ENCODE data around the gene HSPB6.

HSPB6 gene, protein sequence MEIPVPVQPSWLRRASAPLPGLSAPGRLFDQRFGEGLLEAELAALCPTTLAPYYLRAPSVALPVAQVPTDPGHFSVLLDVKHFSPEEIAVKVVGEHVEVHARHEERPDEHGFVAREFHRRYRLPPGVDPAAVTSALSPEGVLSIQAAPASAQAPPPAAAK

DNA sequence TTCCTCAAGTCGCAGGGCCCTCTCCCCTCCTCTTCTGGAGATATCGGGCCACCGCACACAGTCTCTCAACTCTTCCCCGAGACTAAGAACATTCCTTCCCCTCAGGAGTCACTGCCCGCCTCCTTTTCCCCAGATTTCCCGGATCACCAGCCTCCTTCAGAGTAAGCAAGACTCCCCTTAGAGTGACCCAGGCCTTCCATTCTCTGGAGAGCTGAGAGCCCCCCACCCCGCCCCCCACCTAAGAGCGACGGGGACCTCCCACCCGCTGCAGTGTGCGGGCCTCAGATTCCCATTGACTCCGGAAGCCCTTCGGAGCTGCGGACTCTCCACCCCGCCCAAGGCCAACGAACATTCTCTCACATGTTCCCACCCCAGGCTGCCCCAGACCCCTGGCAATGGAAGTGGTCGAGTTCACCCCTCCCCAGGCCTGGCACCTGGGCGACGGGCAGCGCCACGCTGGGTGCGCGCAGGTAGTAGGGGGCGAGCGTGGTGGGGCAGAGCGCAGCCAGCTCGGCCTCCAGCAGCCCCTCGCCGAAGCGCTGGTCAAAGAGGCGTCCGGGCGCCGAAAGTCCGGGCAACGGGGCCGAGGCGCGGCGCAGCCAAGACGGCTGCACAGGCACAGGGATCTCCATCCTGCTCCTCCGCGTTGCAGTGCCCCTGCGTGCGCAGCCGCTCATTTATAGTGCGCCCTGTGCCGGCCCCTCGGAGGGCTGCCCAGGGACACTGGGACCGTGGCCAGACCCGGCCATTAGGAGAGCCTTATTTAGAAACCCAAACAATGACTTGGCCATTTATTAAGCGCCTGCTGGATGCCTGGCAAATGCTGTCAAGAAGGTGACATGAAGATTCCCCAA, at the start of gene HSPB6:
HSPB6 (minus strand) TSS at position 653 of the 854 bp plus-strand sequence; CDS start at position 632, 21 bp downstream.
- Histone ChIP-seq H3K4me3 (ENCODE audit: low read length) (peak within 1 kb of the TSS; percentile 80), H4K20me1 (ENCODE audit: control insufficient read depth, insufficient read depth, low read depth, low read length) (0 out of 2 replicates have a peak, but pooled peaks cover 4% of the 10 kb centered on the region), H3K9me2 (replicated peaks; ENCODE audit: control insufficient read depth, low read length) (no peaks in the 10 kb centered on the region), H3K79me2 (ENCODE audit: control insufficient read depth, low read length) (peaks cover 31% of the 10 kb centered on the region), H3K4me2 (ENCODE audit: low read length) (peak within 1 kb of the TSS; percentile 93), H3K27me3 (ENCODE audit: control insufficient read depth, low read length) (no peaks in the 10 kb centered on the region), H3K36me3 (ENCODE audit: control insufficient read depth, low read length) (peaks cover 19% of the 10 kb centered on the region), H3F3A (ENCODE audit: control insufficient read depth, insufficient read depth) (no peaks in the 10 kb centered on the region), H3K9me3 (ENCODE audit: control insufficient read depth, insufficient read depth, low read length) (no peaks in the 10 kb centered on the region), H3K27ac (ENCODE audit: low read depth, low read length) (peak within 1 kb of the TSS; percentile 66), H3K4me1 (ENCODE audit: control insufficient read depth, low read length) (peaks cover 21% of the 10 kb centered on the region)
- TF ChIP-seq EZH2phosphoT487 (IDR thresholded peaks at IDR 0.05; ENCODE audit: borderline replicate concordance, low read length) (no peak), CTCF (IDR thresholded peaks at IDR 0.05; ENCODE audit: low read depth, low read length, poor library complexity, severe bottlenecking) (no peak)

DNA sequence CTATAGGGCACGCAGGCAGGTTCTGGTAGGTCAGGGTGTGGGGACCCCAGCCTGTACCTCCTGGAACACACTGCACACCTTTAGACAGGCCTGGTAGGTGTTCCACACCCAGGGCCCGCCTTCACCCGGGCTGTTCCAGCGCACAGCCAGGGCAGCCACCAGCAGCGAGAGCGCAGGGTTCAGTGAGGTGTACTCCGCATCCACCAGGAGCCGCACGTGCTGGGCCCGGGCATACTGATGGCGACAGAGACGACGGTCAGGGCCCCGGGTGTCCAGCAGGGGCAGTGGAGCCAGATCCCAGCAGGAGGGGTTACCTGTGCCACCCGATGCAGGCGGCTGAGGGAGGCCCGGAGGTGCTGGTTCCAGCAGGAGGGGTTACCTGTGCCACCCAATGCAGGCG, 49.8 kb upstream of the HSPB6 start:
- Histone ChIP-seq H3K27me3 (ENCODE audit: control insufficient read depth, low read length) (no peaks in the 10 kb centered on the region), H3K36me3 (ENCODE audit: control insufficient read depth, low read length) (no peaks in the 10 kb centered on the region), H3K9me3 (ENCODE audit: control insufficient read depth, insufficient read depth, low read length) (no peaks in the 10 kb centered on the region), H3K79me2 (ENCODE audit: control insufficient read depth, low read length) (no peaks in the 10 kb centered on the region), H3K4me3 (ENCODE audit: low read length) (no peak overlapping the region), H3K4me2 (ENCODE audit: low read length) (no peak overlapping the region), H4K20me1 (ENCODE audit: control insufficient read depth, insufficient read depth, low read depth, low read length) (no peaks in the 10 kb centered on the region), H3K4me1 (ENCODE audit: control insufficient read depth, low read length) (0 out of 2 replicates have a peak, but pooled peaks cover 3% of the 10 kb centered on the region), H3K9me2 (replicated peaks; ENCODE audit: control insufficient read depth, low read length) (no peaks in the 10 kb centered on the region), H3K27ac (ENCODE audit: low read depth, low read length) (no peak overlapping the region), H3F3A (ENCODE audit: control insufficient read depth, insufficient read depth) (no peaks in the 10 kb centered on the region)
- TF ChIP-seq CTCF (IDR thresholded peaks at IDR 0.05; ENCODE audit: low read depth, low read length, poor library complexity, severe bottlenecking) = no peak
- no peak for TF ChIP-seq EZH2phosphoT487 (IDR thresholded peaks at IDR 0.05; ENCODE audit: borderline replicate concordance, low read length)

DNA sequence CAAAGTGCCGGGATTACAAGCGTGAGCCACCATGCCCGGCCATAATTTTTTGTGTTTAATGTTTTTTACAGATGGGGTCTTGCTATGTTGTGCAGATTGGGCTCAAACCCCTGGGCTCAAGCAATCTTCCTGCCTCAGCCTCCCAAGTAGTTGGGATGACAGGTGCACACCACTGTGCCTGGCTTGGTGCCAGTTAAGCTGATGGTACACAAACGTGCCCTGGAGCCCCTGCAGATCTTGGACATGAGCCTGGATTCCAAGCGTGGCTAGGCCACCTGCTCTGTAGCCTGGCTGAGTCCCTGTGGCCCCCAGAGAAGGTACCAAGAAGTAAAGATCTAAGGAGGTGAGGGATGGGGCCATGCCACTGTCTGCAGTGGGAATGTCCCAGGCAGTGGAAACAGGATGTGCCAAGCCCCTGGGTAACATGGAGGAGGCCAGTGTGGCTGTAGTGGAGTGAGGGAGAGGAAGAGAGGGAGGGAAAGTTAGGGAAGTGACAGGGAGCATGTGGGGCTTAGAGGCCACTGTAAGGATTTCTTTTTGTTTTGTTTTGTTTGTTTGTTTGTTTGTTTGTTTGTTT, 48.8 kb upstream of the HSPB6 start:
- no peak overlapping the region for H3K27ac ChIP-seq (ENCODE audit: low read depth, low read length)
- TF ChIP-seq EZH2phosphoT487 (IDR thresholded peaks at IDR 0.05; ENCODE audit: borderline replicate concordance, low read length) = no peak
- no peak for TF ChIP-seq CTCF (IDR thresholded peaks at IDR 0.05; ENCODE audit: low read depth, low read length, poor library complexity, severe bottlenecking)
- no peaks in the 10 kb centered on the region for H3F3A ChIP-seq (ENCODE audit: control insufficient read depth, insufficient read depth)
- H4K20me1 ChIP-seq (ENCODE audit: control insufficient read depth, insufficient read depth, low read depth, low read length) = no peaks in the 10 kb centered on the region
- no peaks in the 10 kb centered on the region for H3K9me3 ChIP-seq (ENCODE audit: control insufficient read depth, insufficient read depth, low read length)
- H3K4me1 ChIP-seq (ENCODE audit: control insufficient read depth, low read length) = 0 out of 2 replicates have a peak, but pooled peaks cover 3% of the 10 kb centered on the region
- H3K27me3 ChIP-seq (ENCODE audit: control insufficient read depth, low read length) = no peaks in the 10 kb centered on the region
- H3K9me2 ChIP-seq (replicated peaks; ENCODE audit: control insufficient read depth, low read length) = no peaks in the 10 kb centered on the region
- H3K79me2 ChIP-seq (ENCODE audit: control insufficient read depth, low read length) = no peaks in the 10 kb centered on the region
- H3K36me3 ChIP-seq (ENCODE audit: control insufficient read depth, low read length) = no peaks in the 10 kb centered on the region
- H3K4me2 ChIP-seq (ENCODE audit: low read length) = no peak overlapping the region
- H3K4me3 ChIP-seq (ENCODE audit: low read length) = no peak overlapping the region

All from DOHH2 (cell line).